GOT3 (cell line): Measurements from ENCODE around the gene TMEM167B.
"Not testable (repeated sequence)": the region's sequence is repeated elsewhere in the genome, so short reads cannot be mapped to it uniquely, and the experiment has no call there.

Source experiments
- DNase-seq: peaks from one replicate; lab custom pipeline; 2025; ENCODE audit warnings: mixed read lengths; lab: John Stamatoyannopoulos, UW

TMEM167B gene

DNA sequence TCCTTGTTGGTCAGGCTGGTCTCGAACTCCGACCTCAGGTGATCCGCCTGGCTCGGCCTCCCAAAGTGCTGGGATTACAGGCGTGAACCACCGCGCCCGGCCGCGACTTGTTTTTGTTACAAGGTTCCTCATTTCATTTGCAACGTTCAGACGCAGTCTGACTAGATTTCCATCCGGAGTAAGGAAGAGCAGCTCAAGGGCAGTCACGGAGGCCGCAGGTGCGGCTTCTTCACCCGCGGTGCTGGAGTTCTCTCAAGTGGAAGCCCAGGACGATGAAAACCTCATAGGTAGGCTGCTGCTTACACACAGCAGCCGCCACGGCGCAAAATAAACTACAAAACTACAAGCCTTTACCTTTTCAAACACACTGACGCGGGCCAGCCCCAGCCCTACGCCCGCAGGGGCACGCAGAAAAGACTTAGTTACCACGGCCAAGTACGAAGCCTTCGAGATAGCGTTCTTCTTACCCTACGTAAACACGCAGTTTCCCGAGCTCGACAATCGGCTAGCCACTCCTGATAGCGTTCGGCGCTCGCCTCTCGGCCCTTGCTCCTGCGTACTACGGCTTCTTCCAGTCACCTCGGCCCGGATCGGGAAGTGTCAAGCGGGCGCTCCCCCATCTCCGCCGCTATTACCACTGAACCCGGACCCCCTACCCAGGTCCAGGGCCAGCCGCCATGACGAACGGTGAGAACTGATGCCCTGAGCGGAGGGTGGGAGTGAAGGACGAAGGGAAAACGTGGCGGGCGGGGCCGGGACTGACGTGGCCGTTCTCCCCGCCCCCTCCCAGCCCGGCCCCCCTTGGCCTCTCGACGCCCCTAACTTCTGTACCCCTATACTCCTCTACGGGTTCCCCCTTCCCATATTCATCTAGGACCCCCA, at the start of gene TMEM167B:
Gene TMEM167B (plus strand): TSS at position 569 of the 882 bp plus-strand sequence. CDS start 109 bp downstream, at position 678.
- peak; percentile 21 for DNase-seq

DNA sequence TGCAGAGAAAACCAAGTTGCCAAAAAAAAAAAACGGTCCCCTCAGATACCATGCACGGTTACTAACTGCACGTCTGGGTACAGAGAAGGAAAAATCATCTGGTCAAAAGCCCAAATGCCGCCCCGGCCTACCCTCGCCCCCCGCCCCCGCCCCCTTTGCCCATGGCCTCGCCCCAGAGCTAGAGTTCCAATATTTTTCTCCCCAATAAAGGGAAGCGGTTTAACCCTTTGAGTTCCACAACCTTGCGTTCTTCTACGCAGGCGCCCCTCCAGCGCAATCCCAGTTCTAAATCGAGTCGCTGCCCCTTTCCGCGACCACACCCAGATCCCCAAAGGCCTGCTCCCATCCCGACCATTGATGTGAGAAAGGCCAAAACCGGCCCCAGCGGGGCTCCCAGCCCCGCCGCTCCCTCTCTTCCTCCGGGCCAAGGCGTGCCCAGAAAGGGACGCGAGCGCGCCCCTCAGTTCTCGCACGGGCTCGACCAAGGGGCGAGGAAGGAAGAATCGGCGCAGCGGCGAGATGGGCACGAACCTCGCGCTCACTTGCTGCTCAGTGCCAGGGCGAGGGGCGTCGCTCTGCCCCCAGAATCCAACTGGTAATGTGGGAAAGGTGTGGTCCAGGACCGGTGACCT, 49.5 kb upstream of the TMEM167B start:
- no peak for DNase-seq

DNA sequence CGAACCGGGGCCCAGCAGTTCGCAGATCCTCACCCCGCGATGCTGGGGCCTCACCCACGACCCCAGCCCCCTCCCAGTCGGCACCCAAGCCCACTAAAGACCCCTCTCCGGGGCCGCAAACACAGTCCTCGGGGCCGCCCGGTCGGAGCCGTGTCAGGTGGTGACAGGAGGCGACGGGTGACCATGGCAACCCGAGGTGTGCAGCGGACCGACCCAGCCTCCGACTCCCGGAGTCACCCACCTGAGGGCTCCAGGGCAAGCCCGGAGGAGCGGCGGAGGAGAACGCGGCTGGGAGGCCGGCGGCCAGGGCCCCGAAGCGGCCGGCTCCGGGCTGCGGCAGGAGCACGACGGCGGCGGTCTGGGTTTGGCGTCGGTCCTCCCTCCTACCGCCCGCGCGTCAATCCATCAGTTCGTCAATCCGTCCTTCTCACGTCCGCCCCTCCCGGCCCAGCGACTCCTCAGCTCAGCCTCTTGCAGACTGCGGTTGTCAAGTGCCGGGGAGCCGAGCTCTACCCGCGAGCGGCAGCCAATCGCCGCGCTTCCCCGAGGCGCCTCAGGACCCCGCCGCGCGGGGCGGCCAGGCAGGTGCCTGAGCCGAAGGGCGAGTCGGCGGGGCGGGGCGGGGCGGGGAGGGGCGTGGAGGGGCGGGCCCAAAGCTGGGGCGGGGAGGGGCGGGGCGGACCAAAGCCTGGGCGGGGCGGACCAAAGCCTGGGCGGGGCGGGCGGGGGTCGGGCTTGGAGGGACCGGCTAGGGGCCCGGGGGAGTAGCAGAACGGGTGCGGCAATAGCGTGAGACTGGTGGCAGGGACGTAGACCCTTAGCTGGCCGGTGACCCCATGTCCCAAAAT, 48.7 kb upstream of the TMEM167B start, which contains the start of gene WDR47:
Gene WDR47 (minus strand): TSS at position 482 of the 848 bp plus-strand sequence. CDS start 18,590 bp downstream, outside the sequence.
- peak; percentile 56 for DNase-seq

DNA sequence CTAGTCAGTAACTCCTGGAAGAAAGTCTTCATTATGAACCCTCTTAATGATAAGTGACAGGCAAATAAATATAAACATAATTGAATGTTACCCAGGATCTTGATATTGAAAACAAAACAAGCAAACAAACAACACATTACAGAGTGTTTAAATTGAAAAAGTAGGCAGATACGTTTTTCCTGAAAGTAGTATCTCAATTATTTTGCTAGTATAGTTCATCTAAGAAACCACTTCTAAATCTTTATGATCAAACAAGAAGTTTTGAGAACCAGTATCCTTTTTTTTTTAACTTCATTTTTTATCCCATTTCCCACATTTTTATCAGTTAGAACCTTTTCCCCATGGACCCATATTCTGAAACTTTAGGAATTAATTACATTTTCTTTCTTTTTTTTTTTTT, 45.0 kb upstream of the TMEM167B start:
- DNase-seq: no peak

DNA sequence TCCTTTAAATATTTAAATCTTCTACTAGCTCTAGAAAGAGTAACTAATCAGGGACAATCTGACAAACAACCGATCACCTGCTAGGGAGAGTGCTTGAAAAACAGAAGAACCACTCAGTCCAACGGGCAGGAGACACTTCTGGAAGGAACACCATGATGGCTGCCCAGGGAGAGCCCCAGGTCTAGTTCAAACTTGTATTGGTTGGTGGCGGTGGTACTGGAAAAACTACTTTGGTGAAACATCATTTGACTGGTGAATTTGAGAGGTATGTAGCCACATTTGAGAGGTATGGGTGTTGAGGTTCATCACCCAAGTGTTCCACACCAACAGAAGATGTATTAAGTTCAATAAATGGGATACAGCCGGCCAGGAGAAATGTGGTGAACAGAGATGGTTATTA, 43.9 kb upstream of the TMEM167B start:
- no peak for DNase-seq

DNA sequence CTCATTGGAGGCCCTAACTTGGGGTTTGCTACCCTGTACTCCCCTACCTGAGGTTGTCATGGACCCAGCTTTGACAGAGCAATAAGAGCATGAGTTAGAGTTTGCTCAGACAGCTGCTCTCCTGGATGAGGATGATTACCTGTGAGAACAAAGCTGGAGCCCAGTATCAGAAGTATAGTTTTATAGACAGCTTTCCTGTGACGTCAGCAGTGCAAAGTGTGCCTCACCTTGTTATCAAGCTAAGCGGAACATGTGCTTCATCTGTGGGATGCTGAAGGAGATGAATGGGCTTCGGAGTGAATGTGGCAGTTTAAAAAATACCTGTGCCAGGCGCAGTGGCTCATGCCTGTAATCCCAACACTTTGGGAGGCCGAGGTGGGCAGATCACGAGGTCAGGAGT, 43.2 kb upstream of the TMEM167B start:
- DNase-seq: no peak

DNA sequence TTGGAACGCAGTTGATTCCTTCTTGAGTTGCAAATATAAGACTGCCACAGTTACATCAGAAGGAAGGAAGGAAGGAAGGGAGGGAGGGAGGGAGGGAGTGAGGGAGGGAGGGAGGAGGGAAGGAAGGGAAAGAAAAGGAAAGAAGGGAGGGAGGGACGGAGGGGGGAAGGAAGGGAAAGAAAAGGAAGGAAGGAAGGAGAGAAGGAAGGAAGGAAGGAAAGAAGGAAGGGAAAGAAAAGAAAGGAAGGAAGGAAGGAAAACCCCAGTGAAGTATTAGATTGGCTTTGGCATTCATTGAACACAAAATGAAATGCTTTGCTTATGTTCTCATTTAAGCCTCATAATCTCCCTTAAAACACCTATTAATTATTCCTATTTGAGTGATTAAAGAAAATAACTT, 42.2 kb upstream of the TMEM167B start:
- DNase-seq: no peak

DNA sequence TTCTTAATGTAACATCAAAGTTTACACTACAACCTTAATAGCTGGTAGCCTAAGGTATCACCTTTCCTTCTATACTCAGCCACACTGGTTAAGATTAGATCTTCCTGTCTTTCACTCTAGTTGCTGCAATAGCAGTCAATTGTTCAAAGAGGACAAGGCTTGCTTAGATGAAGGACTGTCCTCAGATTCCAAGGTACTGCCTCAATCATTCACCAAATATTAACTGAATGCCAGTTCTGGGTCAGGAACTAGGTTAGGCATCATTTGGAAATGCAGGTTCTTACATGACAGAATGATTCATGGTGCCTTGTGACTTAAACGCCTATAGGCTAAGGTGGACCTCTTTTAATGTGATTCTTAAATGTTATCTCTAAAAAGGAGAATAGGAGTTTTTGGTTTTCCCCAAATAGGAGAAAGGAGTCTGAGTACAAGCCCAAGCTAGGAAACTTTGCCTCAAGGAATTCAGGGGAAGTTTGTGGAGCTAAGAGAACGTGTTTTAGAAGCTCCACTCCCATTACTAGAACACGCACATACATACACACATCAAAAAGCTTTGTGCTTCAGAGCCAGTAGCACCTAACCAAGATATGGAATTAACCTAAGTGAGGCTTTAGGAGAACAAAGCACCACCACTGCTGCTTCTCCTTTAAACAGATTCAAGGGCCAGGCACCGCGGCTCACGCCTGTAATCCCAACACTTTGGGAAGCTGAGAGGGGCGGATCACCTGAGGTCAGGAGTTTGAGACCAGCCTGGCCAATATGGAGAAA, 40.2 kb upstream of the TMEM167B start:
- DNase-seq: no peak

DNA sequence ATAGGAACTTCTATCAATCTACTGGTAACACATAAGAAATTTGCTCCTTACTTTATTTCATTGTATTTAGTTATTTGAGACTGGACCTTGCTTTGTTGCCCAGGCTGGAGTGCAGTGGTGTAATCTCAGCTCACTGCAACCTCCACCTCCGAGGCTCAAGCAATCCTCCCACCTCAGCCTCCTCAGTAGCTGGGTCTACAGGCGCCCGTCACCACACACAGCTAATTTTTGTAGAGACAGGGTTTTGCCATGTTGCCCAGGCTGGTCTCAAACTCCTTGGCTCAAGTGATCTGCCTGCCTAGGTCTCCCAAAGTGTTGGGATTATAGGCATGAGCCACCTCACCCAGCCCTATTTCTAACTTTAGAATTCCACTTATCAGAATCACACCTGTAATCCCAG, 38.4 kb upstream of the TMEM167B start:
- not testable (repeated sequence) for DNase-seq

DNA sequence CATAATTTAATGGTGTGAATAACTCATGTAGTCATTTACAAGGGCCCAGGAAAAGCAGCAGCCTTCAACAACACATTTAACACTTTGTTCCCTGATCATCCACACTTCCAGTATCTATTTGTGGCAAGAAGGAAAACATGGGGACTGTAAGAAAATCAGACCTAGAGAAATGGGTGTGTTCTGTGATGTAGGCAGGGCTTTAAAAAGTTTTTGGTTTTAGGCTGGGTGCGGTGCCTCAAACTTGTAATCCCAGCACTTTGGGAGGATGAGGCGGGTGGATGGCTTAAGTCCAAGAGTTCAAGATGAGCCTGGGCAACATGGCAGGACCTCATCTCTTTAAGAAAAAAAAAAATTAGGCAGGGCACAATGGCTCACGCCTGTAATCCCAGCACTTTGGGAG, 34.5 kb upstream of the TMEM167B start:
- DNase-seq: no peak

DNA sequence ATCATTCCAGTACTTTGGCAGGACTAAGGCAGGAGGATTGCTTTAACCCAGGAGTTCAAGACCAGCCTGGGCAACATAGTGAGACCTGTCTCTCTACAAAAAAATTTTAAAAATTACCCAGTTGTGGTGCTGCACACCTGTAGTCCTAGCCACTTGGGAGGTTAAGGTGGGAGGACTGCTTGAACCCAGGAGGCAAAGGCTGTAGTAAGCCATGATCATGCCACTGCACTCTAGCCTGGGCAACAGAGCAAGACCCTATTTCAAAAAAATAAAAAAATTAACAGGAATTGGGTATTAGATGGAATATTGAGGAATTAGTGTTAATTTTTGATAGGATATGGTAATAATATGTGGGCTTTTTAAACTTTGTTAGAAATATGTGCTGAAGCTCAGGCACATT, 31.5 kb upstream of the TMEM167B start:
- no peak for DNase-seq

DNA sequence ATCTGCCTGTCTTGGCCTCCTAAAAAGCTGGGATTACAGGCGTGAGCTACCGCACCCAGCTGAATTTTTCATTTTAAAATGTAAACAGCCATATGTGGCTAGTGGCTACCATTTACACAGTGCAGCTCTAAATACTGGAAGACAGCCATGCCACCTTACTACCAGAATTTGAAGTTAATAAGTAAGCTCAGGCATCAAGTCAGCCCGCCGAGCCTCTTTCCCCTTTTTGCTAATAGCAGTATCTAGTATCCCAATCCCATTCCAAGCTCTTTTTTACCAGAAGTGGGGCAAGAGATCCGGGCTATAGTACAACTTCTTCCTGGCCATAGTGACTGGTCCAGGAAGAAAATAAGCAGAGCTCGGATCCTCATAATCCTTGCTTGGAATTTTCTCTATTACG, 29.9 kb upstream of the TMEM167B start:
- DNase-seq: no peak

DNA sequence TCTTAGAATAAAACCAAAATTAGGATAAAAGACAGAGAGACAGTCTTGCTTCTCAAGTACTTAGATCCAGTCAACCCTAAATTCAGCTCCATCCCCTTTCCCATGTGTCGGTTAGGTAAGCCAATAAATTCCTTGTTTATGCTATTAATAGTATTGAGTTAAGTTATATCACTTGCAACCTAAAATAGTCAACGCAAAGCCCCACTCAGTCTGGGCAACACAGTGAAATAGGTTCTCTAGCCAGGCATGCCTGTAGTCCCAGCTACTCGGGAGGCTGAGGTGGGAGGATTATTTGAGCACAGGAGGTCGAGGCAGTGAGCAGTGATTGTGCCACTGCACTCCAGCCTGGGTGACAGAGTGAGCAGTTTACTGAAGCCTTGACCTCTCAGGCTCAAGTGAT, 29.4 kb upstream of the TMEM167B start:
- DNase-seq: no peak

DNA sequence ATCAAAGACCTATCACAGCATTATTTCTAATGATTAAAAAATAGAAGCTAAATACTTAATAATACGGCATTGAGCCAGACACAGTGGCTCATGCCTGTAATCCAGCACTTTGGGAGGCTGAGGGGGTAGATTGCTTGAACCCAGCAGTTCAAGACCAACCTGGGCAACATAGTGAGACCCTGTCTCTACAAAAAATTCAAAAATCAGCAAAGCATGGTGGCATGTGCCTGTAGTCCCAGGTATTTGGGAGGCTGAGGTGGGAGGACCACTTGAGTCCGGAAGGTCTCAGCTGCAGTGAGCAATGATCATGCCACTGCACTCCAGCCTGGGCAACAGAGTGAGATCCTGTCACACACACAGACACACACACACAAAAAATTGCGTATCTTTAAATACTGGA, 25.4 kb upstream of the TMEM167B start:
- no peak for DNase-seq

DNA sequence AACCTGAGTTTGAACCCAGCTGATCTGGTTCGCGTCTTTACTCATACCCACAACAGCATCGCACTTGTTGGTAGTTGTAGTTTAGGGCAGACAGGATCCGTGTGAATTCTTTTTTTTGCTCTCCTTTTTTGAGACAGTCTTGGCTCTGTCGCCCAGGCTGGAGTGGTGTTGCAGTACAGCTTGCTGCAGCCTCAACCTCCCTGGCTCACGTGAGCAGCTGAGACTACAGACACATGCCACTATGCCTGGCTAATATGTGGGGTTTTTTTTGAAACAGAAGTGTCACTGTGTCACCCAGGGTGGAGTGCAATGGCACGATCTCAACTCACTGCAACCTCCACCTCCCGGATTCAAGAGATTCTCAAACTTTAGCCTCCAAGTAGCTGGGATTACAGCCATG, 22.7 kb upstream of the TMEM167B start:
- no peak for DNase-seq

DNA sequence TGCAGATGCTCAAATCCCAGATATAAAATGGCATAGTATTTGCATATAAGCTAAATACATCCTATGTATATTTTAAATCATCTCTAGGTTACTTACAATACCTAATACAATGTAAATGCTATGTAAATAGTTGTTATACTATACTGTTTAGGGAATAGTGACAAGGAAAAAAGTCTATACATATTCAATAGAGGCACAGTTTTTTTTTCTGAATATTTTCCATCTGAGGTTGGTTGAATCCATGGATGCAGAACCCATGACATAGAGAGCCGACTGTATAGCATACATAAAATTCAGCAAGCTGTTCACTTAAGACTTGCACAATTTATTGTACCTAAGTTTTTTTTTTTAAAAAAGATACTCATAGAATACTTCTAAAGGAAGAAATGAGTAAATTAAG, 21.3 kb upstream of the TMEM167B start:
- DNase-seq: no peak

DNA sequence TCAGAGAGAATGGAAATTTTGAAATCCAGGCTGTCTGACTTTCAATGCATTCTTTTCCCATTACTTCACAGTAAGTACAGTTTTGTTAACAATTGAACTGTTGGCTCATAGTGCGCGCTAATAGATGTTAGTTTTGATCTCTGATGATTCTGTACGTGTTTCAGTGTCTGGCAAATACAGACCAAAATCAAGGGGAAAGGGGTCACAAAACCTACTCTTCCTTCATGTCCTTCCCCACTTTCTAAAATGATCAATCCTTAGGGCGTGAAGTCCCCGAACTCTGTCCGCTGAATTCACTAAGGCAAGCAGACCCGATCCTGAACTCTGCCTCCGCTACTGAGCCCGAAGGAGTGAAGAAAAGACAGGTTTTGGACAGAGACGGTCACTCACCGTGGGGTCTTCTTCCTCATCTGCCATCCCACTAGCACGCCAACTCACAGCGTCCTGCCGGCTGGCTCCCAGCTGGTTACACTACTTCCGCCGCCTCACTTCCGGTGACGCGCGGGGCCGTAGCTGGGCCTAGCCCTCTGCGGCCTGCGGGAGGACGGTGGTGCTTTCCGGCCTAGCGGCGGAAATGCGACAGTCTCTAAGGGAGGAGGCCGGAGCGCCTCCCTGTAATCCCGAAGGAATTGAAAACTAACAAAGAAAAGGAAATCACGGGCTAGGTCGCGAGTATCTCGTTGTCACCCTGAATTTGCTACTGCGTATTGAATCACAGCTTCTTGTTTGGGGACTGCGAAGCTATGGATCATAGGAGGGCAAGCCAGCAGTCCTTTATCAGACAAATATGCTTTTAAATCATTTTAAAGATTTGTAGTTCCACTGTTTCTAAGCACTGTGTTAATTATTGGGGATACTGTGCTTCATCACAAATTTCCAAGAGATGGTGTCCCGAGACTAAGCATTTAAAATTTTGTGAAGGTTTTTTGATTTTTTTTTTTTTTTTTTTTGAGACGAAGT, 14.8 kb upstream of the TMEM167B start, which contains the start of gene TAF13:
Gene TAF13 (minus strand): TSS at position 473 of the 960 bp plus-strand sequence. CDS start 56 bp downstream, at position 417.
- peak; percentile 67 for DNase-seq

DNA sequence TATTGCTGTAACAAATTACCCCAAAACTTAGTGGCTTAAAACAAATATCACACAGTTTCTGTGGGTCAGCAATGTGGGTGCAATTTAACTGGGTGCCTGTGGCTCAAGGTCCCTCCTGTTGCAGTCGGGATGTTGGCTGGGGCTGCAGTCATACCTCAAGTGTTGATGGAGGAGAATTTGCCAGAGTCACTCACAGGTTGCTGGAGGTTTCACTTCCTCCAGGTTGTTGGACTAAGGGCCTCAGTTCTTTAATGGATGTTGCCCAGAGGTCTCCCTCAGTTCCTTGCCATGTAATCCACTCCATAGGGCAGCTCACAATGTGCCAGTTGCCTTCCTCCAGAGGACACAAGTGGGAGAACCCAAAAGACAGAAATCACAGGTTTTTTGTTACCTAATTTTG, 12.2 kb upstream of the TMEM167B start:
- DNase-seq: no peak

DNA sequence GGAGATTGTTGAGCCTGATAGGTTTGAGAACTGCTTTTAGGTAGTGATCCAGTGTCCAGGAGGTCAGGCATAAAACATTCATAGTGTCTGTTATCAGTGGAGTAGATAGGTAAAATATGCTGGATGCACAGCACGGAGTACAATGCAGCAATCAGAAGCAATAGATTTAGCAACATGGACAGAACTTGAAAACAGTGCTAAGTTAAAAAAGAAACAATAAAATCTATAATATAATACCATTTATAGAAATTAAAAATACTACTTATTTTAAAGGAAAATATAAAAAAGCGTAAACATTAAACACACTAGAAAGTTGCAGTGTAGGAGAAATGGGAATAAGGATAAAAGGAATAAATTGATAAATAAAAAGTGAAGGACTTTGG, 11.3 kb upstream of the TMEM167B start:
- no peak for DNase-seq

DNA sequence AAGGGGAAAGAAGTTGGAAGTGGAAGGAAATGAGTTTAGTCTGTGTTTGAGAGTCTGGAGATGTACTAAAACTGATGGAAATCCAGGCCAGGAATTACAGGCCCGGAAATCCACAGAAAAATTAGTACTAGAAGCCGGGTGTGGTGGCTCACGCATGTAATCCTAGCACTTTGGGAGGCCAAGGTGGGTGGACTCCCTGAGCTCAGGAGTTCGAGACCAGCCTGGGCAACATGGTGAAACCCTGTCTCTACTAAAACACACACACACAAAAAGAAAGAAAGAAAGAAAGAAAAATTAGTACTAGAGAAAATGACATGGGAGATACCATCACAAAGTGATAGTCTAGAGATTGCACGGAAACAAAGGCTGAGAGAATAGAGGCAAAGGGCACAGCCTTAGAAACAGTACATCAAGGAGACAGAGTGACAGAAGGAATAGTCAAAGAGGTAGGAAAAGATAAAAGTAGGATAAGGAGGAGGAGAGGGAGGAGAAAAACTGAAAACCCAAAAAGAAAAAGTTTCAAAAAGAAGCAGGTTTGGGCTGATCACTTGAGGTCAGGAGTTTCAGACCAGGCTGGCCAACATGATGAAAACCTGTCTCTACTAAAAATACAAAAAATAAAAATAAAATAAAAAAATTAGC, 10.0 kb upstream of the TMEM167B start:
- DNase-seq: no peak
